ENCODE data around the gene EXOC3L4. TPM values are rescaled to one million over a fixed set of nuclear protein-coding genes. Genes with fewer than 3 reads are reported as not detected.
"Not testable (repeated sequence)": the region's sequence is repeated elsewhere in the genome, so short reads cannot be mapped to it uniquely, and the experiment has no call there.

The EXOC3L4 gene
- total RNA-seq = 10 to 100 TPM; 34.2 to 87.1 (median 48.1) TPM
- long read RNA-seq, partial matches to known transcripts = 0 of 1 reads
- long read RNA-seq, other reads (novel, unspliced or antisense) = 1 of 1 reads

- no CpG with 5 or more reads among the region's 23 CpGs for WGBS (ENCODE audit: insufficient coverage, low coverage, low lambda C conversion rate, missing lambda C conversion rate)
- Histone ChIP-seq H3K27ac (peak within 1 kb of the TSS; percentile 84 to 94 (median 91)), H3K4me1 (peaks cover 0 to 38% (median 9%) of the 10 kb centered on the region in 4 donors), H3K9me3 (no peaks in the 10 kb centered on the region), H3K27me3 (no peaks in the 10 kb centered on the region), H3K4me3 (peak within 1 kb of the TSS; percentile 49 to 69 (median 62)), H3K36me3 (no peaks in the 10 kb centered on the region)
- peak; percentile 51 to 67 (median 64) for DNase-seq
- ATAC-seq = peak; percentile 33 to 50 (median 40)
- peak; percentile 18 for TF ChIP-seq POLR2A (IDR thresholded peaks at IDR 0.05)
- TF ChIP-seq, protein P1, sequence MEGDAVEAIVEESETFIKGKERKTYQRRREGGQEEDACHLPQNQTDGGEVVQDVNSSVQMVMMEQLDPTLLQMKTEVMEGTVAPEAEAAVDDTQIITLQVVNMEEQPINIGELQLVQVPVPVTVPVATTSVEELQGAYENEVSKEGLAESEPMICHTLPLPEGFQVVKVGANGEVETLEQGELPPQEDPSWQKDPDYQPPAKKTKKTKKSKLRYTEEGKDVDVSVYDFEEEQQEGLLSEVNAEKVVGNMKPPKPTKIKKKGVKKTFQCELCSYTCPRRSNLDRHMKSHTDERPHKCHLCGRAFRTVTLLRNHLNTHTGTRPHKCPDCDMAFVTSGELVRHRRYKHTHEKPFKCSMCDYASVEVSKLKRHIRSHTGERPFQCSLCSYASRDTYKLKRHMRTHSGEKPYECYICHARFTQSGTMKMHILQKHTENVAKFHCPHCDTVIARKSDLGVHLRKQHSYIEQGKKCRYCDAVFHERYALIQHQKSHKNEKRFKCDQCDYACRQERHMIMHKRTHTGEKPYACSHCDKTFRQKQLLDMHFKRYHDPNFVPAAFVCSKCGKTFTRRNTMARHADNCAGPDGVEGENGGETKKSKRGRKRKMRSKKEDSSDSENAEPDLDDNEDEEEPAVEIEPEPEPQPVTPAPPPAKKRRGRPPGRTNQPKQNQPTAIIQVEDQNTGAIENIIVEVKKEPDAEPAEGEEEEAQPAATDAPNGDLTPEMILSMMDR (IDR thresholded peaks at IDR 0.05) = no peak
- intact Hi-C loops (cut with DNase I) = no loop called here
Observed at GRCh38 chr14:103094406-103095209, at the start of gene EXOC3L4. EXOC3L4 (plus strand) TSS chr14:103094725; CDS start chr14:103100220, 5,495 bp downstream.

- WGBS (ENCODE audit: insufficient coverage, low coverage, low lambda C conversion rate, missing lambda C conversion rate) = 43% methylated on average over 15 of the region's 15 CpGs
- DNase-seq = no peak
- Histone ChIP-seq H3K27ac (no peak overlapping the region), H3K36me3 (peaks cover 0 to 4% (median 0%) of the 10 kb centered on the region in 4 donors), H3K4me1 (peaks cover 0 to 41% (median 16%) of the 10 kb centered on the region in 4 donors), H3K27me3 (no peaks in the 10 kb centered on the region), H3K4me3 (no peak overlapping the region), H3K9me3 (no peaks in the 10 kb centered on the region)
- TF ChIP-seq POLR2A (IDR thresholded peaks at IDR 0.05) = no peak
- TF ChIP-seq, protein P1 (IDR thresholded peaks at IDR 0.05) = no peak
- intact Hi-C loops (cut with DNase I) = no loop called here
- ATAC-seq = peak in 2 of 4 donors; percentile 12 to 41
Observed at GRCh38 chr14:103045371-103045869, 49.1 kb upstream of the EXOC3L4 start.

DNA sequence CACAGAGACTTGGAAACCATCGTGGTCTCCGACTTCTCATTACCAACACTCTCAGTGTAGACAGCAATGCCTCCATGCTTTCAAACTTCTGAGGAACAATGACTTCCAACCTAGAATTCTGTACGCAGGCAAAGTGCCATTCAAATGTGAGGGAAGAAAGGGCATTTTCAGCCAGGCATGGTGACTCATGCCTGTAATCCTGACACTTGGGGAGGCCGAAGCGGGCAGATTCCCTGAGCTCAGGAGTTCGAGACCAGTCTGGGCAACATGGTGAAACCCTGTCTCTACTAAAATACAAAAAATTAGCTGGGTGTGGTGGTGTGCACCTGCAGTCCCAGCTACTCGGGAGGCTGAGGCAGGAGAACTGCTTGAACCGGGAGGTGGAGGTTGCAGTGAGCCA lies 47.1 kb upstream of the EXOC3L4 start:
- H3K4me3 ChIP-seq; DNase-seq; H3K9me3 ChIP-seq; H3K36me3 ChIP-seq; H3K27ac ChIP-seq; H3K27me3 ChIP-seq; ATAC-seq; intact Hi-C loops (cut with DNase I): not testable (repeated sequence)
- WGBS (ENCODE audit: insufficient coverage, low coverage, low lambda C conversion rate, missing lambda C conversion rate) = 86% methylated on average over 2 of the region's 8 CpGs
- H3K4me1 ChIP-seq = peaks cover 0 to 59% (median 21%) of the 10 kb centered on the region in 4 donors

DNA sequence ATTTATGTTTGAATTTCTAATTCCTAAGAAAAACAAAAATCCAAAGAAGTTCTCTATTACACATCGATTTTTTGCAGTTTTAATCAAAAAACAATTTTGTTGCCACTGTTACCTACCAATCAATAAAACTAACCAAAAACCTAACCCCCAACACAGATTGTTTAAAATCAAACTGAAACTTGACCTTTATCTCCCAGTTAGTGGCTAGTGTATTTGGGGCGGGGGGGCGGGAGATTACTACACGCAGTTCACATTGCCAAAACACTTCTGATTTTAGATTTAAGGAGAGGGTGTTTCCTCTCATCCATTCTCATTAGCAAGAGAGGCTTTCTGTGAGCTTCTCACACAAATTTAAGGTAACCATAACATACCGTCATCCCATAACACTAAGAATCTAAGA lies 43.6 kb upstream of the EXOC3L4 start:
- H3K36me3 ChIP-seq = no peaks in the 10 kb centered on the region
- TF ChIP-seq, protein P1 (IDR thresholded peaks at IDR 0.05) = no peak
- TF ChIP-seq POLR2A (IDR thresholded peaks at IDR 0.05) = no peak
- WGBS (ENCODE audit: insufficient coverage, low coverage, low lambda C conversion rate, missing lambda C conversion rate) = 14% methylated on average over 5 of the region's 5 CpGs
- H3K4me1 ChIP-seq = peaks cover 0 to 77% (median 26%) of the 10 kb centered on the region in 4 donors
- intact Hi-C loops (cut with DNase I) = no loop called here
- peak overlapping the region in 2 of 3 donors; percentile 15 to 20 for H3K4me3 ChIP-seq
- peak overlapping the region in 2 of 3 donors; percentile 68 to 81 for H3K27ac ChIP-seq
- H3K27me3 ChIP-seq = no peaks in the 10 kb centered on the region
- ATAC-seq (peak; percentile 31 to 58 (median 46)), DNase-seq (no peak)
- no peaks in the 10 kb centered on the region for H3K9me3 ChIP-seq

DNA sequence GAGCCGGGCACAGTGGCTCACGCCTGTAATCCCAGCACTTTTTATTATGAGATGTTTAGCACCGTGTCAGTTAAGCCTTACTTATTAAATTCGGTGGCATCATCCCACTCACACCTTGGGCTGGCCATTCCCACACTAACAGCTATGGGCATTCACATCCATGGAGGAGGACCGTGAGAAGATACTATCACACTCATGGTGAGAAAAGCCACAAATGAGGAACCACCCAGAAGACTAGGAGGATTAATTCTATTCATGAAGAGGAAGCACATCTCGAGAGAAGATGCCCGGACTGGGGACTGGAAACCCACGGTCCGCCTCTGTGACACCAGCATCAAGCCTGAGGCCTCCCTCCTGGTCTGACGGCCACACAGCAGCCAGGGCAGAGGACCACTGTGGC lies 42.1 kb upstream of the EXOC3L4 start:
- intact Hi-C loops (cut with DNase I) = no loop called here
- H3K36me3 ChIP-seq = no peaks in the 10 kb centered on the region
- no peaks in the 10 kb centered on the region for H3K27me3 ChIP-seq
- WGBS (ENCODE audit: insufficient coverage, low coverage, low lambda C conversion rate, missing lambda C conversion rate) = 63% methylated on average over 10 of the region's 10 CpGs
- no peaks in the 10 kb centered on the region for H3K9me3 ChIP-seq
- ATAC-seq (no peak), DNase-seq (no peak)
- TF ChIP-seq, protein P1 (IDR thresholded peaks at IDR 0.05) = no peak
- TF ChIP-seq POLR2A (IDR thresholded peaks at IDR 0.05) = no peak
- H3K27ac ChIP-seq = peak overlapping the region in 2 of 3 donors; percentile 12 to 68
- peaks cover 0 to 68% (median 25%) of the 10 kb centered on the region in 4 donors for H3K4me1 ChIP-seq
- no peak overlapping the region for H3K4me3 ChIP-seq

Measured in right lobe of liver (tissue), 6 donors.